ENCODE results near the gene EPC1.
A peak's percentile ranks its signal among the peaks of the same experiment; 100 is the strongest.

The EPC1 gene

DNA sequence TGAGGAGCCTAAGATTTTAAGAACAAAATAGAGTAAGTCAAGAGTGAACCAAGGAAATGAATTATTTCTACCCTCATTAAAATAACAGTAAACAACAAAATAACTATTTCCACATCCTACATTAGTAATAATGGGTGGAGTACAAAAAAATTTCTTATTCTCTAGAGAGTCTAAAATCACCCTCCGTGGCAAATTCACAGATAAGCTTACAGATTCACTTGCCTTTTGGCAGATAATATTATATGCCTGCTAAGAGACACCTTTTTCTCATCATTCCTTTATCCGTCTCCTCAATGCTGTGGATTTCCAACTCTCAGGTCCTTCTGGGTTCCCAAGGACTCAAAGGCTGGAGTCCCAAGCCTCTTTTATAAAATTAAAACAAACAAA lies 2.2 kb upstream of the EPC1 start:
- no peaks in the 10 kb centered on the region for H3K27me3 ChIP-seq (ENCODE audit: control insufficient read depth in 3 of 3, insufficient read depth in 3 of 3, low read depth in 1 of 3, low read length in 3 of 3)
- no peaks in the 10 kb centered on the region for H3K79me1 ChIP-seq (ENCODE audit: low read depth, low read length)
- peaks cover 0 to 3% of the 10 kb centered on the region in 2 donors for H3K9me3 ChIP-seq (replicated peaks in 1 of 2; ENCODE audit: control insufficient read depth in 2 of 2, insufficient read depth in 1 of 2, low read depth in 1 of 2, low read length in 2 of 2)
- no peak overlapping the region for H3K4ac ChIP-seq (ENCODE audit: low read length)
- no peak overlapping the region for H4K8ac ChIP-seq (ENCODE audit: low read depth, low read length)
- H4K91ac ChIP-seq (ENCODE audit: low read depth, low read length, poor library complexity) = no peak overlapping the region
- H3K23ac ChIP-seq (ENCODE audit: low read depth, low read length, poor library complexity) = no peak overlapping the region
- H2BK12ac ChIP-seq (ENCODE audit: low read length) = no peak overlapping the region
- H3K27ac ChIP-seq (replicated peaks; ENCODE audit: low read length) = no peak overlapping the region
- H3K14ac ChIP-seq (ENCODE audit: low read length) = no peak overlapping the region
- H2BK5ac ChIP-seq (ENCODE audit: low read length) = no peak overlapping the region
- WGBS, 2 donors (ENCODE audit: extremely low coverage in 2 of 2, insufficient read length in 2 of 2, insufficient replicate concordance in 1 of 2) = no CpG with 5 or more reads among the region's 2 CpGs
- no peak for DNase-seq (ENCODE audit: low spot score)
- no peak overlapping the region for H2AFZ ChIP-seq (ENCODE audit: low read length)
- H3K18ac ChIP-seq (ENCODE audit: low read length) = no peak overlapping the region
- no peak overlapping the region for H3K4me3 ChIP-seq (ENCODE audit: low read length in 2 of 2)
- no peak overlapping the region for H3K9ac ChIP-seq (ENCODE audit: low read depth, low read length, poor library complexity)
- H3K36me3 ChIP-seq (replicated peaks in 1 of 2; ENCODE audit: control insufficient read depth in 2 of 2, insufficient read depth in 2 of 2, low read length in 2 of 2) = peaks cover 2 to 14% of the 10 kb centered on the region in 2 donors
- peaks cover 2 to 4% of the 10 kb centered on the region in 2 donors for H3K4me1 ChIP-seq (ENCODE audit: control insufficient read depth in 2 of 2, insufficient read depth in 1 of 2, low read depth in 1 of 2, low read length in 2 of 2)
- no peak overlapping the region for H2BK15ac ChIP-seq (ENCODE audit: low read length)
- H2BK120ac ChIP-seq (ENCODE audit: low read depth, low read length) = no peak overlapping the region
- H3K4me2 ChIP-seq (ENCODE audit: insufficient read depth, low read length, poor library complexity, severe bottlenecking) = no peak overlapping the region
- no peak overlapping the region for H2AK5ac ChIP-seq (ENCODE audit: low read depth, low read length)

DNA sequence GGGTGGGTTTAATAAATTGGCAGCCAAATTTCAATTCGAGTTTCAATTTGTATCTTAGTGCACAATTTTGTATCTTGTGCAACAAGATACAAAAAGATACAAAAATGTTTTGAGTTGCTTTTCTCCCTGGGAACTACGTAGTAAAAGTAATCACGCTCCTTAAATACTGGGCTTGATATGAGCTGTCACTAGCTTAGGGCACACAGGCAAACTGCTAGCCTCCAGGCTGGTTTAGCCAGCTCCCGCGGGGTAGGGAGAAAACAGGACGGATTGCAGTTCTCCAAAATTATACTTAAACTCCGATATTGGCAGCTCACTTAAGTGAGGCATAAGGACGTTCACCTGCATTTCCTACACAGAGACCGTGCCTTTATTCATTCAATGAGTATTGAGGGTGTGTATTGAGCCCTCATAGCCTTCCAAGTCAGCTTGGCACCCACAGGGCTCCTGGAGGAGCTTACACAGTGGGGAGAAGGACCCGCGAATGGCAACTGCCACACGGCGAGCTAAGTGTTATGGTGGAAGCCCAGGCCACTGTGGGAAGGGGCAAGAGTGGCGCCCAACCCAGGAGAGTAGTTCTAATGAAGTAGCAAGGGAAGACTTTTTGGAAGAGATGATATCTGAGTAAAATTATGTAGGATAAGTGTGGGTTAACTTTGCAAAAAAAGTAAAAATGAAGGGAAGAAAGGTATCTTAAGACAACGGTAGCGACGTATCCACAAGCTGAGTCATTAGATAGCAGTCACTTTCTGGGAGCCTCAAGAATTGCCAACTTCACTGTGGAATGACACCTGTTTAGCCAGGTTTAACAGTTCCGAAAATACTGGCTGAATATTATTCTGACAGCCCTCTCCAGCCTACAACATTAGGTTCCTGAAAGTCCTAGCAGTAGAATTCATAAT lies 1.6 kb upstream of the EPC1 start:
- Histone ChIP-seq H3K27me3 (ENCODE audit: control insufficient read depth in 3 of 3, insufficient read depth in 3 of 3, low read depth in 1 of 3, low read length in 3 of 3) (no peaks in the 10 kb centered on the region), H2BK12ac (ENCODE audit: low read length) (no peak overlapping the region), H3K4me1 (ENCODE audit: control insufficient read depth in 2 of 2, insufficient read depth in 1 of 2, low read depth in 1 of 2, low read length in 2 of 2) (peaks cover 2 to 4% of the 10 kb centered on the region in 2 donors), H3K9ac (ENCODE audit: low read depth, low read length, poor library complexity) (no peak overlapping the region), H4K8ac (ENCODE audit: low read depth, low read length) (no peak overlapping the region), H2BK15ac (ENCODE audit: low read length) (no peak overlapping the region), H3K4me3 (ENCODE audit: low read length in 2 of 2) (no peak overlapping the region), H3K36me3 (replicated peaks in 1 of 2; ENCODE audit: control insufficient read depth in 2 of 2, insufficient read depth in 2 of 2, low read length in 2 of 2) (peaks cover 2 to 21% of the 10 kb centered on the region in 2 donors), H3K27ac (replicated peaks; ENCODE audit: low read length) (no peak overlapping the region), H3K14ac (ENCODE audit: low read length) (no peak overlapping the region), H3K4ac (ENCODE audit: low read length) (no peak overlapping the region), H3K4me2 (ENCODE audit: insufficient read depth, low read length, poor library complexity, severe bottlenecking) (no peak overlapping the region), H3K79me1 (ENCODE audit: low read depth, low read length) (no peaks in the 10 kb centered on the region), H3K18ac (ENCODE audit: low read length) (no peak overlapping the region), H2AK5ac (ENCODE audit: low read depth, low read length) (no peak overlapping the region), H2AFZ (ENCODE audit: low read length) (no peak overlapping the region), H3K23ac (ENCODE audit: low read depth, low read length, poor library complexity) (no peak overlapping the region), H2BK120ac (ENCODE audit: low read depth, low read length) (no peak overlapping the region), H4K91ac (ENCODE audit: low read depth, low read length, poor library complexity) (no peak overlapping the region), H2BK5ac (ENCODE audit: low read length) (no peak overlapping the region), H3K9me3 (replicated peaks in 1 of 2; ENCODE audit: control insufficient read depth in 2 of 2, insufficient read depth in 1 of 2, low read depth in 1 of 2, low read length in 2 of 2) (peaks cover 0 to 7% of the 10 kb centered on the region in 2 donors)
- no CpG with 5 or more reads among the region's 18 CpGs for WGBS, 2 donors (ENCODE audit: extremely low coverage in 2 of 2, insufficient read length in 2 of 2, insufficient replicate concordance in 1 of 2)
- DNase-seq (ENCODE audit: low spot score) = no peak

DNA sequence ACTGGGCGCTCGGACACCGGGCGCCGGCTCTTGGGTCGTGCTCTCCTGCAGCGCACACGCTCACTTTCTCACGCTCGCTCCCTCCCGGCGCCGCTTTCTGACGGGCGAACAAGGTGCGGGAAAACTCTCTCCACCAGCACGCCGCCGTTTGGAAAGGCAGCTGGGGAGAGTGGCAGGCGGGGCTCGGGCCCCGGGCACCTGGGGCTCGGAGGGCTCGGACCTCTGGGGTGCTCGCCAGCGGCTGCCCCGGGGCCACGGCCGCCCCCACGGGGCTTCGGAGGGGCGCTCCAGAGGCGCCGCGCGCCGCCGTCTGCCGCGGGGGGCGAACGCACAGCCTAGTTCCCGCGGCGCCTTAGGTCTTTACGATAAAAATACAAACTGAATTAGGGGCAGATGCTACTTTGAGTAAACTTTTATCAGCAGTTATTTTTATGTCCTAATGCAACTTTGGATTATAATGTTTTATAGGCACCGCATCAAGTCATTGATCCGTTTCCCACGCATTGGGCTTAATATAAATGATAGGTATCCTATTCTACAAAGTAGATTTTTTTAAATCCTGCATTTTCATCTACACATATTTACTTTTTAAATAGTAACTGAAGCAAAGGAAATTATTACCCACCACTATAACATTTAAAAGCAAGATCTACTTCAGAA lies 535 bp upstream of the EPC1 start:
- peak overlapping the region; percentile 100 for H3K27ac ChIP-seq (replicated peaks; ENCODE audit: low read length)
- H3K23ac ChIP-seq (ENCODE audit: low read depth, low read length, poor library complexity) = peak overlapping the region; percentile 98
- peak overlapping the region; percentile 80 for H3K4me2 ChIP-seq (ENCODE audit: insufficient read depth, low read length, poor library complexity, severe bottlenecking)
- peak overlapping the region; percentile 88 for H3K4me3 ChIP-seq (ENCODE audit: low read length in 2 of 2)
- H3K18ac ChIP-seq (ENCODE audit: low read length) = peak overlapping the region; percentile 99
- H2AFZ ChIP-seq (ENCODE audit: low read length) = peak overlapping the region; percentile 91
- H2BK15ac ChIP-seq (ENCODE audit: low read length) = no peak overlapping the region
- no peak for DNase-seq (ENCODE audit: low spot score)
- peak overlapping the region; percentile 91 for H3K9ac ChIP-seq (ENCODE audit: low read depth, low read length, poor library complexity)
- H4K8ac ChIP-seq (ENCODE audit: low read depth, low read length) = no peak overlapping the region
- WGBS, 2 donors (ENCODE audit: extremely low coverage in 2 of 2, insufficient read length in 2 of 2, insufficient replicate concordance in 1 of 2) = no CpG with 5 or more reads among the region's 49 CpGs
- no peak overlapping the region for H3K4ac ChIP-seq (ENCODE audit: low read length)
- H2BK120ac ChIP-seq (ENCODE audit: low read depth, low read length) = no peak overlapping the region
- peaks cover 0 to 13% of the 10 kb centered on the region in 2 donors for H3K9me3 ChIP-seq (replicated peaks in 1 of 2; ENCODE audit: control insufficient read depth in 2 of 2, insufficient read depth in 1 of 2, low read depth in 1 of 2, low read length in 2 of 2)
- peaks cover 2 to 4% of the 10 kb centered on the region in 2 donors for H3K4me1 ChIP-seq (ENCODE audit: control insufficient read depth in 2 of 2, insufficient read depth in 1 of 2, low read depth in 1 of 2, low read length in 2 of 2)
- peak overlapping the region; percentile 100 for H2BK5ac ChIP-seq (ENCODE audit: low read length)
- H3K14ac ChIP-seq (ENCODE audit: low read length) = peak overlapping the region; percentile 63
- H2AK5ac ChIP-seq (ENCODE audit: low read depth, low read length) = peak overlapping the region; percentile 84
- H3K79me1 ChIP-seq (ENCODE audit: low read depth, low read length) = peaks cover 3% of the 10 kb centered on the region
- H3K27me3 ChIP-seq (ENCODE audit: control insufficient read depth in 3 of 3, insufficient read depth in 3 of 3, low read depth in 1 of 3, low read length in 3 of 3) = no peaks in the 10 kb centered on the region
- H2BK12ac ChIP-seq (ENCODE audit: low read length) = no peak overlapping the region
- H4K91ac ChIP-seq (ENCODE audit: low read depth, low read length, poor library complexity) = no peak overlapping the region
- H3K36me3 ChIP-seq (replicated peaks in 1 of 2; ENCODE audit: control insufficient read depth in 2 of 2, insufficient read depth in 2 of 2, low read length in 2 of 2) = peaks cover 2 to 28% of the 10 kb centered on the region in 2 donors

DNA sequence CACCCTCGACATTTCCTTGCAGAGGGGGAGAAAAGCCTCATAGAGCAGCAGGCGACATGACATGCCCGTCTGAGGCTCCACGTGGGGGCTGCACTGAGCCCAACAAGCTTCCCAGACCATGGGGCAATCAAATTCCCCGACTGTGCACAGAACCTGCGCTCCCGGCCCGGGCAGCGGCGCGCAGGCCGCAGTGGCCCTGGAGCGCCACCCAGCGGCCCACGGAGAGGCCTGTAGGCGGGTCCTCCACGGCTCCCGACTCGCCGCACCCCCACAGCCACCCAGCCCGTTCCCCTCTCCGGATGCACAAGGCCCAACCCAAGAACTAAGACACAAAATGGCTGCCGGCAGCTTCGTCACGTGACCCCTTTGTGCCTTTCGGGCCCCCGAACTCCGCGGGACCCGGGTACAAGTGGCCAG lies 816 bp downstream of the EPC1 start:
- Histone ChIP-seq H3K79me1 (ENCODE audit: low read depth, low read length) (peaks cover 3% of the 10 kb centered on the region), H2AK5ac (ENCODE audit: low read depth, low read length) (peak overlapping the region; percentile 100), H3K4ac (ENCODE audit: low read length) (no peak overlapping the region), H3K18ac (ENCODE audit: low read length) (peak overlapping the region; percentile 100), H4K91ac (ENCODE audit: low read depth, low read length, poor library complexity) (no peak overlapping the region), H3K4me1 (ENCODE audit: control insufficient read depth in 2 of 2, insufficient read depth in 1 of 2, low read depth in 1 of 2, low read length in 2 of 2) (peaks cover 2 to 4% of the 10 kb centered on the region in 2 donors), H2BK5ac (ENCODE audit: low read length) (peak overlapping the region; percentile 100), H3K9ac (ENCODE audit: low read depth, low read length, poor library complexity) (peak overlapping the region; percentile 99), H3K27ac (replicated peaks; ENCODE audit: low read length) (peak overlapping the region; percentile 100), H3K14ac (ENCODE audit: low read length) (no peak overlapping the region), H3K27me3 (ENCODE audit: control insufficient read depth in 3 of 3, insufficient read depth in 3 of 3, low read depth in 1 of 3, low read length in 3 of 3) (no peaks in the 10 kb centered on the region), H3K23ac (ENCODE audit: low read depth, low read length, poor library complexity) (peak overlapping the region; percentile 98), H4K8ac (ENCODE audit: low read depth, low read length) (no peak overlapping the region), H3K4me2 (ENCODE audit: insufficient read depth, low read length, poor library complexity, severe bottlenecking) (peak overlapping the region; percentile 52), H2BK15ac (ENCODE audit: low read length) (peak overlapping the region; percentile 96), H3K4me3 (ENCODE audit: low read length in 2 of 2) (peak overlapping the region; percentile 88), H3K9me3 (replicated peaks in 1 of 2; ENCODE audit: control insufficient read depth in 2 of 2, insufficient read depth in 1 of 2, low read depth in 1 of 2, low read length in 2 of 2) (peaks cover 0 to 16% of the 10 kb centered on the region in 2 donors), H2AFZ (ENCODE audit: low read length) (peak overlapping the region; percentile 91), H3K36me3 (replicated peaks in 1 of 2; ENCODE audit: control insufficient read depth in 2 of 2, insufficient read depth in 2 of 2, low read length in 2 of 2) (peaks cover 2 to 42% of the 10 kb centered on the region in 2 donors), H2BK120ac (ENCODE audit: low read depth, low read length) (no peak overlapping the region), H2BK12ac (ENCODE audit: low read length) (no peak overlapping the region)
- WGBS, 2 donors (ENCODE audit: extremely low coverage in 2 of 2, insufficient read length in 2 of 2, insufficient replicate concordance in 1 of 2) = no CpG with 5 or more reads among the region's 30 CpGs
- peak; percentile 94 for DNase-seq (ENCODE audit: low spot score)

Data from neuronal stem cell (in vitro differentiated cells).